ENCODE data around the gene RABGGTA. TPM values are rescaled to one million over a fixed set of nuclear protein-coding genes. Genes with fewer than 3 reads are reported as not detected.
A peak's percentile ranks its signal among the peaks of the same experiment; 100 is the strongest.

Gene RABGGTA
- total and polyA plus RNA-seq, 9 of the 15 experiments (the other 6 are each of a cell fraction or from before 2014, with no cell fraction given), result 4.5 to 24.2 (median 15.5) TPM

DNA sequence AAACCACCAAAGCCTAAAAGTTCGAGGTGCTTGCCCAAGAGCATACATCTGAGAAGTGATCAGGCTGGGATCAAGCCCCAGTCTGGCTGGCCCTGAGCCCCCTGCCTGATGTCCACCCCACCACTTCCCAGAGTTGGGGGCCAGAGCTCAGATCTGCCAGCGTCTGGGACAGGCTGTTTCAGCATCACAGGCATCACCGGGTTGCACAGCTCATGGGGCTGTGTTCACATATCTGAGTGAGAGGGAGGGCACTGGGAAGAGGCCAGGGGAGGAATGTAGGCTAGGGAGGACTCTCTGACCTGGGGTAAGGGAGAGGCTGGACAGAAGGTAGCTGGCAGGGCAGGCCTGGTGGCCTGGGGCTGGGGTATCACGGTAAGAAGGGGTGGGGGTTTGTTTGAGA lies 14.4 kb downstream of the RABGGTA start:
- in situ Hi-C loops (cut with MboI), result no loop called here
- peaks cover 22 to 59% of the 10 kb centered on the region in 2 experiments; a peak in 4 of 5 replicates for H3K4me1 ChIP-seq (replicated peaks in 1 of 2; ENCODE audit: control insufficient read depth in 2 of 2, insufficient read depth in 2 of 2, low read length in 2 of 2)
- CTCF ChIA-PET (ENCODE audit: low intra/inter-chr PET ratio), result no interaction called here

More for the DNA sequence above, 14.4 kb downstream of the RABGGTA start:
- POLR2A ChIA-PET, result interaction anchor here (0.7 to 1.6 kb wide), 7 partner anchors 8 to 51 kb away, joined by 3 to 7 read pairs (median 4); partner anchors contain the start of genes CIDEB, DHRS1, NOP9 and RABGGTA
- intact Hi-C loops (cut with micrococcal nuclease), result no loop called here
- H3K79me2 ChIP-seq (ENCODE audit: control insufficient read depth, insufficient read depth, low read length), result no peaks in the 10 kb centered on the region
- H3K4me2 ChIP-seq (ENCODE audit: insufficient read depth, low read length), result peak overlapping the region; percentile 67
- ATAC-seq, result no peak; the same call in 1 of the 3 replicates
- WGBS (ENCODE audit: insufficient coverage, low coverage, missing lambda C conversion rate), result 33% methylated on average over 3 of the region's 4 CpGs
- H3K27me3 ChIP-seq (ENCODE audit: control insufficient read depth in 2 of 2, insufficient read depth in 2 of 2, low read length in 2 of 2), result no peaks in the 10 kb centered on the region
- H3K4me3 ChIP-seq, result no peak overlapping the region
- no peak for TF ChIP-seq EP400 (IDR thresholded peaks at IDR 0.05)
- TF ChIP-seq, protein P1, sequence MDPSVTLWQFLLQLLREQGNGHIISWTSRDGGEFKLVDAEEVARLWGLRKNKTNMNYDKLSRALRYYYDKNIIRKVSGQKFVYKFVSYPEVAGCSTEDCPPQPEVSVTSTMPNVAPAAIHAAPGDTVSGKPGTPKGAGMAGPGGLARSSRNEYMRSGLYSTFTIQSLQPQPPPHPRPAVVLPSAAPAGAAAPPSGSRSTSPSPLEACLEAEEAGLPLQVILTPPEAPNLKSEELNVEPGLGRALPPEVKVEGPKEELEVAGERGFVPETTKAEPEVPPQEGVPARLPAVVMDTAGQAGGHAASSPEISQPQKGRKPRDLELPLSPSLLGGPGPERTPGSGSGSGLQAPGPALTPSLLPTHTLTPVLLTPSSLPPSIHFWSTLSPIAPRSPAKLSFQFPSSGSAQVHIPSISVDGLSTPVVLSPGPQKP (CRISPR knock-in tag; IDR thresholded peaks at IDR 0.05), result no peak
- H2AFZ ChIP-seq (ENCODE audit: low read depth, low read length), result no peak overlapping the region
- no peaks in the 10 kb centered on the region for H3K9me1 ChIP-seq (ENCODE audit: control insufficient read depth, insufficient read depth, low read length)
- H3K27ac ChIP-seq (ENCODE audit: extremely low read depth, low read depth, low read length), result peak overlapping the region; percentile 62
- H4K20me1 ChIP-seq (replicated peaks; ENCODE audit: control insufficient read depth, insufficient read depth, low read length), result no peaks in the 10 kb centered on the region
- H3K36me3 ChIP-seq (ENCODE audit: control insufficient read depth, insufficient read depth, low read length), result no peaks in the 10 kb centered on the region; the same call in 1 of the 3 replicates
- BruUV-seq (replicated peaks), result no TSS peak
- DNase-seq (ENCODE audit: extremely low read depth in 1 of 4, low spot score in 3 of 4), result no peak
- no peak for FAIRE-seq
- no peaks in the 10 kb centered on the region for H3K9me3 ChIP-seq (replicated peaks; ENCODE audit: control insufficient read depth, insufficient read depth, low read depth, low read length)
- peak overlapping the region; percentile 44 to 79; a peak in 3 of 4 replicates for H3K9ac ChIP-seq (ENCODE audit: insufficient read depth in 1 of 2, low read depth in 2 of 2, low read length in 2 of 2)

All from K562 (cell line).